AG10803 (cell line): Measurements from ENCODE around the gene DCP1B.
A peak's percentile ranks its signal among the peaks of the same experiment; 100 is the strongest.

Source experiments
- DNase-seq: peaks from one replicate; pipeline ENCODE4 v3.0.0; 2010; ENCODE audit warnings: low read depth
- H3K4me3 ChIP-seq: 2 replicates; pipeline ENCODE4 v1.5.1; 2011; ENCODE audit warnings: mild to moderate bottlenecking, low read length, control low read depth
- CTCF ChIP-seq: conservative IDR thresholded peaks from 2 replicates; pipeline ENCODE4 v1.5.1; 2011; ENCODE audit warnings: mild to moderate bottlenecking, low read length, control low read depth, inconsistent platforms

Gene DCP1B

GRCh38 chr12:2004113-2004929, at the start of gene DCP1B:
TSS of gene DCP1B (minus strand) at chr12:2004457. CDS start at chr12:2004431, 26 bp downstream.
- H3K4me3 ChIP-seq, result peak within 1 kb of the TSS; percentile 88
- DNase-seq, result peak; percentile 98
- TF ChIP-seq CTCF, result no peak

- no peak for TF ChIP-seq CTCF
- peak overlapping the region; percentile 89 for H3K4me3 ChIP-seq
- peak; percentile 47 for DNase-seq
These were observed 49.4 kb upstream of the DCP1B start for GRCh38 chr12:2053691-2054090.

GRCh38 chr12:2052826-2053678, 48.8 kb upstream of the DCP1B start, which contains the start of gene CACNA1C:
TSS of gene CACNA1C (plus strand) at chr12:2052987. CDS start at chr12:2053563, 576 bp downstream.
- peak within 1 kb of the TSS; percentile 89 for H3K4me3 ChIP-seq
- TF ChIP-seq CTCF, result peak; percentile 36; the same call in 1 of the 2 replicates
- peak; percentile 69 for DNase-seq

- DNase-seq, result no peak
- peak overlapping the region; percentile 66 for H3K4me3 ChIP-seq
- TF ChIP-seq CTCF, result peak; percentile 11; the same call in 1 of the 2 replicates
These were observed 47.7 kb upstream of the DCP1B start for GRCh38 chr12:2051700-2052621.

- H3K4me3 ChIP-seq, result no peak overlapping the region
- DNase-seq, result peak; percentile 25
- TF ChIP-seq CTCF, result no peak
These were observed 45.6 kb upstream of the DCP1B start for GRCh38 chr12:2049604-2050540.
